Astrocyte of the spinal cord (primary cell): Measurements from ENCODE around the gene DLX4.

ENCODE experiments used
- DNase-seq: peaks from one replicate; pipeline ENCODE4 v3.0.0; 2011; ENCODE audit warnings: low read depth, low spot score
- H3K4me3 ChIP-seq: 2 replicates; pipeline ENCODE4 v1.5.1; 2011; ENCODE audit warnings: low read depth, mild to moderate bottlenecking, low read length, moderate library complexity
- CTCF ChIP-seq: IDR thresholded peaks from 2 replicates; pipeline ENCODE4 v1.5.1; 2012; ENCODE audit warnings: low read depth, mild to moderate bottlenecking, low read length, inconsistent platforms
- in situ Hi-C: cut with HindIII; loops from 2 replicates; pipeline ENCODE4 v1.10.0; 2017; ENCODE audit warnings: low sequenced_read_pairs

DLX4 gene

DNA sequence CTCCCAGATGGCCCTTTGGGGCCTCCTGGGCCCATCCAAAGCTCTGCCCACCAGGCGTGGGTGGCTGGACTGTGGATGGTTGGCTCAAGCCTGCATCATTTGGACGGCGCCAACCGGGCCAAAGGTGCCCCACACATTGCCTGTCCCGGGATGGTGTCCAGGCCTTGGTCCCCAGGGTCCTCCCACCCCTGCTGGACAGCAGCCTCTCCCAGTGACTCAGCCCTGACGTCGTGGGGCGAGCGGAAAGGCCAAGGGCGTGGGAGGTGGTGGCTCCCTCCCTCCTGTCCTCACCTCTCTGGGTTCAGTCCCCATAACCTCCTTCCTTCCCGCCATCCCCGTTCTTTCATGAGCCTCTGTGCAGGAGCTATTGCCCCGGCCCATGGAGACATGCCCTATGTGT is 42.1 kb upstream of the DLX4 start:
- in situ Hi-C loops = no loop called here
- no peak overlapping the region for H3K4me3 ChIP-seq
- TF ChIP-seq CTCF = no peak
- DNase-seq = no peak

GRCh38 chr17:49928126-49928800 is 40.7 kb upstream of the DLX4 start:
- no peak for TF ChIP-seq CTCF
- no peak for DNase-seq
- in situ Hi-C loops = no loop called here
- no peak overlapping the region for H3K4me3 ChIP-seq

- in situ Hi-C loops = no loop called here
- no peak for TF ChIP-seq CTCF
- no peak for DNase-seq
Observed at GRCh38 chr17:49928837-49929475, 40.0 kb upstream of the DLX4 start.

GRCh38 chr17:49930880-49931279 is 38.1 kb upstream of the DLX4 start:
- in situ Hi-C loops = no loop called here
- TF ChIP-seq CTCF = no peak
- no peak for DNase-seq
- no peak overlapping the region for H3K4me3 ChIP-seq

More at GRCh38 chr17:49928837-49929475, 40.0 kb upstream of the DLX4 start:
- H3K4me3 ChIP-seq = no peak overlapping the region

GRCh38 chr17:49931416-49932137 is 37.4 kb upstream of the DLX4 start:
- no peak overlapping the region for H3K4me3 ChIP-seq
- no peak for DNase-seq
- TF ChIP-seq CTCF = no peak
- in situ Hi-C loops = no loop called here

DNA sequence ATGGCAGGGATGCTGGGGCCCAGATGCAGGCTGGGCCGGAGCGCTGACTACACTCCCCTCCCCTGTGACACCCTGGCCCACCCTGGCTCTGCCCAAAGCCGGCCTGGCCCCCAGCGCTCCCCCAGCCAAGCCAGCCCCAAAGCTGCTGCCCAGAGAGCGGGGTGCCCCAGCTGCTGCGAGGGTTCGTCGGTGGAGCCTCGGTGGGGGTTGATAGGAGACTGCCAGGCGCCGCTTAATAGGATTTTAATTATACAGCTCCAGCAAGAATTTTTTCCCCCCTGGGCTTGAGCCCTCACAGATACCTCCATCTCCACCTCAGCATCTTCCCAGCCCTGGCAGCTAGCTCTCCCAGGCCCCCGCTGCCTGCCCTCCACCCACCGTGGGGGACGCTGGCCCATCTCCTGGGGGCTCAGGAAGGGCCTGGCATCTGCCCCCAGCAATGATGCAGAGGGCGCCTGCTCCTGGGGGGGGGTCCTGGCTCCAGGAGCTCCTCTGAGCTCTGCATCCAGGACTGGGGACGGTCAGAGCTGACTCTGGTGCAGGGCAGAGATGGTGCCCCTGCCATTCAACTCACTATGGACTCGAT is 36.8 kb upstream of the DLX4 start:
- H3K4me3 ChIP-seq = no peak overlapping the region
- in situ Hi-C loops = no loop called here
- no peak for DNase-seq
- no peak for TF ChIP-seq CTCF
